Choroid plexus epithelial cell (primary cell): Measurements from ENCODE around the gene WFDC12.

Source experiments
- DNase-seq: peaks from one replicate; pipeline ENCODE4 v3.0.0-alpha.2; 2010; ENCODE audit warnings: low read depth
- H3K4me3 ChIP-seq: 2 replicates; pipeline ENCODE4 v1.5.1; 2011; ENCODE audit warnings: low read depth, mild to moderate bottlenecking, control low read depth, low read length, moderate library complexity
- TF ChIP-seq, protein P1 (sequence below): conservative IDR thresholded peaks from 2 replicates; pipeline ENCODE4 v1.5.1; 2011; ENCODE audit warnings: low read depth, mild to moderate bottlenecking, control low read depth, inconsistent platforms, low read length, moderate library complexity

The WFDC12 gene

DNA sequence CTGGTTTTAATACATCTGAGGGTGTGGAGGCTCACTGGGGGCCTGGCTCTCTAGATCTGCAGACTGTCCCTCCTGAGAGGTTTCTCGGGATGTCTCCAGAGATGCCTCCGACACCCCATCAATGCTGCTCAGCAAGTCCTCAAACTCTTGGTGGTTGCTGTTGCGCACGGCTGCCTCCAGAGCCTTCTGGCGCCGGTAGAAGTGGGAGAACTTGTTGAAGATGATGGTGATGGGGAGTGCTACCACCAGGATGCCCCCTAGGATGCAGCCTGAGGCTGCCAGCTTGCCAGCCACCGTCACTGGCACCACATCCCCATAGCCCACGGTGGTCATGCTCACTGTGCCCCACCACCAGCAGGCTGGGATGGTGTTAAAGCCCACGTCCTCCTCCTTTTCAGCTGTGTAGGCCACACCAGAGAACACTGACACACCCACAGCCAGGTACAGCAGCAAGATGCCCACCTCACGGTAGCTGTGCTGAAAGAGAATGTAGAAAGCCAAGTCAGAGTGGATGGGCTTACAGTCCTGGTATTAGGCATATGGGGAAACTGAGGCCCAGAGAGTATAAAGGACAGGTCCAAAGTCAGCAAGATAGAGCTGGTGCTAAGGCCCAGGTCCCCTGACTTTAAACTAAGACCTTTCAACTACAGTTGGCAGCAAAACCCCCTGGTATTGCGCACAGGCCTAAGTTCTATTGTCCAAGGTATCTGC, 29.2 kb downstream of the WFDC12 start:
- no peak overlapping the region for H3K4me3 ChIP-seq
- no peak for DNase-seq
- TF ChIP-seq, protein P1, sequence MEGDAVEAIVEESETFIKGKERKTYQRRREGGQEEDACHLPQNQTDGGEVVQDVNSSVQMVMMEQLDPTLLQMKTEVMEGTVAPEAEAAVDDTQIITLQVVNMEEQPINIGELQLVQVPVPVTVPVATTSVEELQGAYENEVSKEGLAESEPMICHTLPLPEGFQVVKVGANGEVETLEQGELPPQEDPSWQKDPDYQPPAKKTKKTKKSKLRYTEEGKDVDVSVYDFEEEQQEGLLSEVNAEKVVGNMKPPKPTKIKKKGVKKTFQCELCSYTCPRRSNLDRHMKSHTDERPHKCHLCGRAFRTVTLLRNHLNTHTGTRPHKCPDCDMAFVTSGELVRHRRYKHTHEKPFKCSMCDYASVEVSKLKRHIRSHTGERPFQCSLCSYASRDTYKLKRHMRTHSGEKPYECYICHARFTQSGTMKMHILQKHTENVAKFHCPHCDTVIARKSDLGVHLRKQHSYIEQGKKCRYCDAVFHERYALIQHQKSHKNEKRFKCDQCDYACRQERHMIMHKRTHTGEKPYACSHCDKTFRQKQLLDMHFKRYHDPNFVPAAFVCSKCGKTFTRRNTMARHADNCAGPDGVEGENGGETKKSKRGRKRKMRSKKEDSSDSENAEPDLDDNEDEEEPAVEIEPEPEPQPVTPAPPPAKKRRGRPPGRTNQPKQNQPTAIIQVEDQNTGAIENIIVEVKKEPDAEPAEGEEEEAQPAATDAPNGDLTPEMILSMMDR: no peak

DNA sequence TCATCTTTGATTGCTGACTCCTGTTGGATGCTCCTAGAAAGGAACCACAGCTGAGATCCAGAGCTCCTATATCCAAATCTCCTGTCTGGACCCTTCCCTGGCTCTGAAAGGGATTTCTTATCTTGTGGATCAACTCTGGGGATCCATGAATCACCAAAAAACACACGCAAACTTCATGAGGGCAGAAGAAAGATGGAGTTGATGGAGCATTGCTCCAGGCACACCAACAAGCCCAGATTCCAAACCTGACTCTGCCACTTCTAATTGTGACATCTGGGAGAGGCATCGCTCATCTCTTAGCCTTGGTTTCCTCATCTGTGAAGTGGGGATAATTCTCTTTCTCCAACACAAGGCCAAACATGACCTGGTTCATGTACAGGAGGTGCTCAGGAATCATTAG, 30.1 kb downstream of the WFDC12 start:
- no peak for DNase-seq
- H3K4me3 ChIP-seq: no peak overlapping the region
- TF ChIP-seq, protein P1: no peak

DNA sequence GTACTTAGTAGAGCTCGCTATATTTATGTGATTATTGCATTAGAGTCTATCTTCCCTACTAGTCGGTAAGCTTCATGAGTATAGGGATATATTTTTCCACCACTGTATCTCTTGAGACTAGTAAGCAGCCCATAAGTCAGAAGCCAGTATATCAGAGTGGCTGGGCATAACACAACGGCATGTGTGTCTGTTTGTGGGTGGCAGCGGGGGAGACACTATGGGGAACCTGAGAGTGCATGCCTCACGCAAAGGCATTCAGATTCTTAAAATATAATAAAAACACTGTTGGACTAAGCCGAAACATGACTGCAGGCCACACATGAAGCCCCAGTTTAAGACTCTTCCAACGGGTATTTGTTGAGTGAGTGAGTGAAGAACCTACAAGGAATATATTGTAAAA, 31.4 kb downstream of the WFDC12 start:
- TF ChIP-seq, protein P1: no peak
- no peak for DNase-seq
- no peak overlapping the region for H3K4me3 ChIP-seq

DNA sequence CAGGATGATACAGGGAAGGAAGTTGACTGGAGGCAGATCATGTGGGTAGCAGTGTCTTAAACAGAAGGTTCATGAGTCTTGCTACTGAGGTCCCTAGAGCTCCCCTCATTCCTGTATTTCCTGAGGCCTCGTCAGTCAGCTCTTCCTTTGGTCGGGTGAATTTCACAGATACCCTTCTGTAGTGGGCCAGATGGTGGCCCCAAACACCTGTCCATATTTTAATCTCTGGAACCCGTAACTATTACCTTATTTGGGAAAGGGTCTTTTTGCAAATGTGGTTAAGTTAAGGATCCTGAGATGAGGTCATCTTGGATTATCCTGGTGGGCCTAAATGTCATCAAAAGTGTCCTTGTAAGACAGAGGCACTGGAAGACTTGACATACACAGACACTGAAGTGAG, 32.9 kb downstream of the WFDC12 start:
- no peak for DNase-seq

DNA sequence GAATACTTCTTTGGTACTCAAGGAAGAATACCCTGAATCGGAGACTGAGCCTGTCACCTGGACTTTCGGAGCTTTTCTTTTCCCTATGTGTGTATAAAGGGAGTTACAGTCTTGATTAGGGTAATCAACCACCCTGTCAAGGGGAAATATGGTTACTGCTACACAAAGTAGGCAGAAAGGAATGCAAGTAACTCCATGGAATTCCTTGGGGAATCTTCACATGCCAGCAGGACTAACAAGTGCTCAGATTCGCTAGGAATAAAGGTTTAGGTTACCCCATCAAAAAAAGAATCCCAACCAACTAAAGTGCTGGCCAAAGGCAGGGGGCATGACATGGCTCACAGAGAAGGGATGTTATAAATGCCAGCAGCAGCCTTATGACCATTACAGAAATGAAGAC, 33.8 kb downstream of the WFDC12 start:
- DNase-seq: no peak
- no peak overlapping the region for H3K4me3 ChIP-seq
- TF ChIP-seq, protein P1: no peak

More for the DNA sequence above, 32.9 kb downstream of the WFDC12 start:
- no peak overlapping the region for H3K4me3 ChIP-seq
- TF ChIP-seq, protein P1: no peak

DNA sequence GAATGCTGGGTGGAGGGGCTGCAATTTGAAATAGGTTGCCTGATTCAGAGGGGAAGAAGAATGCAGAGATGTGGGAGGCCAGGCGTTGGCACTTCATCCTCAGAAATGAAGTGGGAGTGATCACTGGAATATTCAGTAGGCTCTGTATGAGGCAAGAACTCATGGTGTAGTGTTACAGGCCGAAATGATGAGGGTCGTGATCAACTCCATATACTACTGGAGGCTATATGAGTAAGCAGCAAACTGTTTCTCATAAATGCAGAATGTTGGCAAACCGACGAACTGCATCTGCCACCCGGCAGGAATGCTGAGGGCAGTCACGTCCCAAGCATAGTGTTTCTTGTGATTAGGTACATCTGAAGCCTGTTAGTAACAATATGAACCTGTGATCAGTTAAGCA, 36.0 kb downstream of the WFDC12 start:
- TF ChIP-seq, protein P1: no peak
- DNase-seq: peak; percentile 49
- no peak overlapping the region for H3K4me3 ChIP-seq

DNA sequence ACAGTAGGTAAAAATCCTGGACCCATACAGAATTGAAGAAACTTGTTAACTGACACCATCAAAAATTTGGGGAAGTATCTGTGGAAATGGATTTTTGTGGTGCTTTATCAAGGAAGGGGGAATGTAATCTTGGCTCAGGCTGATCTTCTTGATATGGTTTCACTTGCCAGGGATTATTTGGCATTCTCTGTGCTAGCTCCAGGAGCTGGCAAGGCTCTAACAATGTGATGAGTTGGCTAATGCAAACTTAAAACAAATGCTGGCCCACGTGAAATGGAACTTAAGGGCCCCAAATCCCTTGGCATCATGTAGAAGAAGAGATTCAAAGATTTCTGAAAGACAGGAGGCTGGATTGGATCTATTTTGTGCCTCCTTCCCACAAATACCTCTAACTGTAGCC, 36.5 kb downstream of the WFDC12 start:
- H3K4me3 ChIP-seq: no peak overlapping the region
- no peak for DNase-seq
- TF ChIP-seq, protein P1: no peak
